IMR-90 (cell line): Measurements from ENCODE around the gene FRK. TPM values are rescaled to one million over a fixed set of nuclear protein-coding genes. Genes with fewer than 3 reads are reported as not detected.

Experiments
- ATAC-seq: fragments of 200-7000 bp; cut with Tn5 transposase; 2 replicates; pipeline ENCODE4 v1.9.1; 2020; ENCODE audit warnings: low read depth, mild to moderate bottlenecking, moderate library complexity
- BruUV-seq: library from RNA; stranded (reverse); fragments of 400-500 nt; replicated peaks from 2 replicates; lab custom pipeline; 2021; lab: Mats Ljungman, UMichigan
- CTCF ChIA-PET: fragments of 300-600 bp; formaldehyde crosslinking; extraction: SDS; loops from one replicate; lab custom pipeline; 2021; ENCODE audit warnings: antibody characterized with exemption; lab: Yijun Ruan, JAX
- POLR2A ChIA-PET: fragments of 300-600 bp; sonication (Branson Sonifier 250); formaldehyde crosslinking; loops from one replicate; lab custom pipeline; 2022; ENCODE audit warnings: antibody characterized with exemption; ENCODE audit not compliant: unreplicated experiment; lab: Charles Lee
- DNase-seq: peaks from one replicate; pipeline ENCODE4 v3.0.0; 2013
- H2AFZ ChIP-seq: replicated peaks from 2 replicates; pipeline ENCODE3; 2013; ENCODE audit warnings: low read length, mild to moderate bottlenecking; ENCODE audit not compliant: poor library complexity
- H2AK5ac ChIP-seq: 2 replicates; pipeline ENCODE4 v1.6.1; 2013; ENCODE audit warnings: low read depth, low read length, inconsistent platforms
- H2AK9ac ChIP-seq: replicated peaks from 2 replicates; pipeline ENCODE3; 2013; ENCODE audit warnings: mild to moderate bottlenecking, low read depth, low read length, moderate library complexity; ENCODE audit not compliant: poor library complexity
- H2BK120ac ChIP-seq: 2 replicates; pipeline ENCODE4 v1.6.1; 2013; ENCODE audit warnings: low read depth, low read length, inconsistent platforms
- H2BK15ac ChIP-seq: 3 replicates; pipeline ENCODE4 v1.6.1; 2013; ENCODE audit warnings: low read depth, low read length, inconsistent platforms
- H2BK20ac ChIP-seq: 2 replicates; pipeline ENCODE4 v1.6.1; 2013; ENCODE audit warnings: low read depth, mild to moderate bottlenecking, inconsistent platforms, low read length, moderate library complexity
- H2BK5ac ChIP-seq: 2 replicates; pipeline ENCODE4 v1.6.1; 2013; ENCODE audit warnings: mild to moderate bottlenecking, low read depth, low read length, inconsistent platforms; ENCODE audit not compliant: poor library complexity, severe bottlenecking
- H3K14ac ChIP-seq: replicated peaks from 2 replicates; pipeline ENCODE4 v1.6.1; 2013; ENCODE audit warnings: low read depth, low read length, inconsistent platforms
- H3K18ac ChIP-seq: 2 replicates; pipeline ENCODE4 v1.6.1; 2013; ENCODE audit warnings: low read depth, low read length, control low read depth
- H3K23ac ChIP-seq: 2 replicates; pipeline ENCODE4 v1.6.1; 2013; ENCODE audit warnings: low read depth, low read length, inconsistent platforms
- H3K27ac ChIP-seq: 2 replicates; pipeline ENCODE4 v1.5.1; 2013; ENCODE audit warnings: mild to moderate bottlenecking, control low read depth, low read length; ENCODE audit not compliant: insufficient read depth
- H3K27me3 ChIP-seq: 2 replicates; pipeline ENCODE4 v1.6.1; 2013; ENCODE audit warnings: low read length; ENCODE audit not compliant: control insufficient read depth, insufficient read depth
- H3K36me3 ChIP-seq: 2 replicates; pipeline ENCODE4 v1.6.1; 2013; ENCODE audit warnings: low read length, mixed read lengths; ENCODE audit not compliant: control insufficient read depth, insufficient read depth
- H3K4ac ChIP-seq: 2 replicates; pipeline ENCODE4 v1.6.1; 2013; ENCODE audit warnings: low read depth, low read length, inconsistent platforms
- H3K4me1 ChIP-seq: 2 replicates; pipeline ENCODE4 v1.6.1; 2013; ENCODE audit warnings: low read length, mixed read lengths; ENCODE audit not compliant: control insufficient read depth, insufficient read depth
- H3K4me2 ChIP-seq: 2 replicates; pipeline ENCODE4 v1.6.1; 2013; ENCODE audit warnings: low read depth, mild to moderate bottlenecking, control low read depth, low read length, moderate library complexity
- H3K4me3 ChIP-seq: 2 replicates; pipeline ENCODE4 v1.5.1; 2013; ENCODE audit warnings: low read depth, mild to moderate bottlenecking, control low read depth, low read length, moderate library complexity; ENCODE audit not compliant: insufficient read depth
- H3K56ac ChIP-seq: 2 replicates; pipeline ENCODE4 v1.6.1; 2013; ENCODE audit warnings: low read length, inconsistent platforms; ENCODE audit not compliant: insufficient read depth; ENCODE audit errors: extremely low read depth
- H3K79me1 ChIP-seq, 2 experiments: 2 replicates each; pipeline ENCODE4 v1.6.1; 2013; ENCODE audit warnings: low read length in 2 of 2, inconsistent platforms in 1 of 2, low read depth in 1 of 2
- H3K9ac ChIP-seq: 2 replicates; pipeline ENCODE4 v1.6.1; 2013; ENCODE audit warnings: low read depth, low read length, control low read depth
- H3K9me1 ChIP-seq: 2 replicates; pipeline ENCODE4 v1.6.1; 2013; ENCODE audit warnings: low read length, inconsistent platforms; ENCODE audit not compliant: insufficient read depth
- H3K9me3 ChIP-seq: 2 replicates; pipeline ENCODE4 v1.6.1; 2013; ENCODE audit warnings: low read length; ENCODE audit not compliant: control insufficient read depth, insufficient read depth
- H4K20me1 ChIP-seq: 2 replicates; pipeline ENCODE4 v1.6.1; 2013; ENCODE audit warnings: low read length, inconsistent platforms; ENCODE audit not compliant: insufficient read depth
- H4K5ac ChIP-seq: 2 replicates; pipeline ENCODE4 v1.6.1; 2013; ENCODE audit warnings: mild to moderate bottlenecking, low read depth, low read length, control low read depth
- H4K8ac ChIP-seq, 2 experiments: 2 replicates each; pipeline ENCODE4 v1.6.1; 2013; ENCODE audit warnings: low read depth in 2 of 2, low read length in 2 of 2, control low read depth in 1 of 2, inconsistent platforms in 1 of 2
- H4K91ac ChIP-seq: 2 replicates; pipeline ENCODE4 v1.6.1; 2013; ENCODE audit warnings: low read depth, low read length, inconsistent platforms; ENCODE audit not compliant: insufficient read depth
- BHLHE40 ChIP-seq: fragments of 150-350 bp; IDR thresholded peaks from 2 replicates; pipeline ENCODE4 v1.6.1; 2016; ENCODE audit warnings: mild to moderate bottlenecking, low read depth, low read length
- CEBPB ChIP-seq: IDR thresholded peaks from 2 replicates; pipeline ENCODE4 v1.6.1; 2012; ENCODE audit warnings: low read depth, low read length, improper control_type of control experiment
- CHD1 ChIP-seq: IDR thresholded peaks from 2 replicates; pipeline ENCODE4 v1.6.1; 2012; ENCODE audit warnings: low read depth, low read length, improper control_type of control experiment
- CTCF ChIP-seq: conservative IDR thresholded peaks from 2 replicates; pipeline ENCODE4 v1.5.1; 2012; ENCODE audit warnings: mild to moderate bottlenecking, low read depth, low read length, improper control_type of control experiment
- FOS ChIP-seq: fragments of 150-350 bp; IDR thresholded peaks from 2 replicates; pipeline ENCODE4 v1.6.1; 2016; ENCODE audit warnings: low read depth, low read length
- MAFK ChIP-seq: IDR thresholded peaks from 2 replicates; pipeline ENCODE4 v1.6.1; 2012; ENCODE audit warnings: low read depth, low read length, improper control_type of control experiment
- MAZ ChIP-seq: IDR thresholded peaks from 2 replicates; pipeline ENCODE4 v1.6.1; 2012; ENCODE audit warnings: low read depth, mild to moderate bottlenecking, low read length, improper control_type of control experiment, moderate library complexity, borderline replicate concordance
- MXI1 ChIP-seq: IDR thresholded peaks from 2 replicates; pipeline ENCODE4 v1.6.1; 2012; ENCODE audit warnings: low read depth, mild to moderate bottlenecking, low read length, moderate library complexity, borderline replicate concordance
- NFE2L2 ChIP-seq: fragments of 150-350 bp; IDR thresholded peaks from 2 replicates; pipeline ENCODE4 v1.6.1; 2016; ENCODE audit warnings: low read depth, mild to moderate bottlenecking, low read length
- POLR2A ChIP-seq: IDR thresholded peaks from 2 replicates; pipeline ENCODE4 v1.6.1; 2012; ENCODE audit warnings: mild to moderate bottlenecking, low read depth, low read length
- RAD21 ChIP-seq: IDR thresholded peaks from 2 replicates; pipeline ENCODE4 v1.6.1; 2012; ENCODE audit warnings: low read length, improper control_type of control experiment
- RFX5 ChIP-seq: IDR thresholded peaks from 2 replicates; pipeline ENCODE4 v1.8.0; 2012; ENCODE audit warnings: low read depth, mild to moderate bottlenecking, low read length, moderate library complexity
- WGBS, 2 experiments: methylation state at CpG; one replicate each; pipeline versions ENCODE4 v1.1.5 to v1.1.7; 2013; ENCODE audit warnings: missing lambda C conversion rate in 2 of 2; ENCODE audit not compliant: insufficient read length in 1 of 2; ENCODE audit errors: extremely low coverage in 2 of 2; 5-methylcytosine and 5-hydroxymethylcytosine counted together
- dilution Hi-C: fragments of 300-500 bp; cut with HindIII; formaldehyde crosslinking; loops from one replicate; pipeline ENCODE4 v1.14.3; 2018; ENCODE audit warnings: low sequenced_read_pairs; ENCODE audit not compliant: unreplicated experiment
- in situ Hi-C: fragments of 300-500 bp; cut with MboI; formaldehyde crosslinking; loops from 3 replicates; pipeline ENCODE4 v1.14.3; 2019; ENCODE audit warnings: low sequenced_read_pairs, inconsistent platforms, mixed read lengths
- intact Hi-C: fragments of 100-400 bp; cut with micrococcal nuclease; formaldehyde crosslinking; loops from 2 replicates; pipeline ENCODE4 v1.10.0; 2022
- polyA plus RNA-seq, 3 experiments: library from polyadenylated mRNA; depleted of rRNA; stranded (reverse); fragments of >200 nt; gene quantifications; 2 replicates each; pipeline ENCODE4 v1.2.3, GENCODE V29; 2012; ENCODE audit warnings: low replicate concordance in 1 of 3
- total RNA-seq: library from RNA; depleted of rRNA; stranded (reverse); fragments of >200 nt; gene quantifications from 2 replicates; pipeline ENCODE4 v1.2.3, GENCODE V29; 2012
- TF ChIP-seq, protein P1 (sequence below): fragments of 150-350 bp; IDR thresholded peaks from 2 replicates; pipeline ENCODE4 v1.6.1; 2017; ENCODE audit warnings: mild to moderate bottlenecking, antibody characterized with exemption, low read length, low read depth
- TF ChIP-seq, protein P2 (sequence below): fragments of 150-350 bp; IDR thresholded peaks from 2 replicates; pipeline ENCODE4 v1.6.1; 2016; ENCODE audit warnings: low read depth, mild to moderate bottlenecking, low read length, moderate library complexity, borderline replicate concordance

Gene FRK
- total and polyA plus RNA-seq, 2 of the 4 experiments (the other 2 are of a cell fraction): under 0.01 to 0.02 TPM

DNA sequence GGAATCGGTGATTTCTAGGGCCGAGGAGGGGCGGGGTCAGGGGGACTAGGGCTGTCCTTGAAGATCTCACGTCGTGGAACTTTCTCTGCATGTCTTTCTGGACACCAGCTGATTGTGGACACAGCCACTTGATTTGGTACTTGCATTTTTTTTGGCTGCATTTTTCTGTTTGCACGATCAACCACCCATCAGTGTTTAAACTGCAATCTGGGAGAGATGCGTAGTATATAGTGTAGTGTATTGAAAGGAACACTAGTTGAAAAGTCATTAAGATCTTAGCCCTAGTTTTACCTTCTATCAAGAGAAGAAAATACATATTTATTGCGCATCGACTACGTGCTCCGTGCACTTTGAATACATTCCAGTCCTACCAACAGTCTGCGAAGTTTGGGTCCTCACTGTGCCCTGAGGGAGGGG, 40.6 kb upstream of the FRK start:
- Histone ChIP-seq H3K36me3 (no peaks in the 10 kb centered on the region), H3K4me3 (peak overlapping the region; percentile 89), H4K91ac (no peak overlapping the region), H3K4ac (peak overlapping the region; percentile 31; the same call in 1 of the 2 replicates), H3K23ac (peak overlapping the region; percentile 47), H2BK5ac (peak overlapping the region; percentile 19), H3K9me1 (no peaks in the 10 kb centered on the region), H3K56ac (no peak overlapping the region), H4K5ac (no peak overlapping the region), H3K27ac (peak overlapping the region; percentile 73; the same call in 1 of the 2 replicates), H4K20me1 (no peaks in the 10 kb centered on the region), H3K27me3 (no peaks in the 10 kb centered on the region), H2AFZ (peak overlapping the region; percentile 100), H2BK15ac (no peak overlapping the region; the same call in 2 of the 3 replicates), H3K4me2 (peak overlapping the region; percentile 96), H3K9ac (peak overlapping the region; percentile 81), H2BK20ac (no peak overlapping the region), H3K9me3 (no peaks in the 10 kb centered on the region; the same call in 1 of the 2 replicates), H3K14ac (peak overlapping the region; percentile 71), H3K4me1 (peaks cover 15% of the 10 kb centered on the region), H2AK5ac (peak overlapping the region; percentile 77; the same call in 1 of the 2 replicates), H2BK120ac (no peak overlapping the region), H2AK9ac (no peak overlapping the region), H4K8ac (peak overlapping the region in 1 of 2 experiments; percentile 55; a peak in 2 of 4 replicates), H3K79me1 (peaks cover 20 to 22% of the 10 kb centered on the region in 2 experiments; a peak in 3 of 4 replicates), H3K18ac (no peak overlapping the region; the same call in 1 of the 2 replicates)
- BruUV-seq: no TSS peak
- no CpG with 5 or more reads among the region's 12 CpGs for WGBS, 2 experiments
- ChIA-PET CTCF (interaction anchor here (0.6 to 1.5 kb wide), 4 partner anchors 9 to 92 kb away, joined by 3 to 11 read pairs (median 6); no protein-coding TSS in a partner anchor), POLR2A (interaction anchor here (1.1 kb wide), 1 partner anchor 92 kb away, joined by 4 read pairs; no protein-coding TSS in a partner anchor)
- TF ChIP-seq RAD21: no peak
- no peak for TF ChIP-seq RFX5
- no peak for TF ChIP-seq BHLHE40
- no peak for TF ChIP-seq NFE2L2
- TF ChIP-seq, protein P1, sequence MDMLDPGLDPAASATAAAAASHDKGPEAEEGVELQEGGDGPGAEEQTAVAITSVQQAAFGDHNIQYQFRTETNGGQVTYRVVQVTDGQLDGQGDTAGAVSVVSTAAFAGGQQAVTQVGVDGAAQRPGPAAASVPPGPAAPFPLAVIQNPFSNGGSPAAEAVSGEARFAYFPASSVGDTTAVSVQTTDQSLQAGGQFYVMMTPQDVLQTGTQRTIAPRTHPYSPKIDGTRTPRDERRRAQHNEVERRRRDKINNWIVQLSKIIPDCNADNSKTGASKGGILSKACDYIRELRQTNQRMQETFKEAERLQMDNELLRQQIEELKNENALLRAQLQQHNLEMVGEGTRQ: no peak
- TF ChIP-seq MAZ: no peak
- TF ChIP-seq POLR2A: no peak
- TF ChIP-seq, protein P2, sequence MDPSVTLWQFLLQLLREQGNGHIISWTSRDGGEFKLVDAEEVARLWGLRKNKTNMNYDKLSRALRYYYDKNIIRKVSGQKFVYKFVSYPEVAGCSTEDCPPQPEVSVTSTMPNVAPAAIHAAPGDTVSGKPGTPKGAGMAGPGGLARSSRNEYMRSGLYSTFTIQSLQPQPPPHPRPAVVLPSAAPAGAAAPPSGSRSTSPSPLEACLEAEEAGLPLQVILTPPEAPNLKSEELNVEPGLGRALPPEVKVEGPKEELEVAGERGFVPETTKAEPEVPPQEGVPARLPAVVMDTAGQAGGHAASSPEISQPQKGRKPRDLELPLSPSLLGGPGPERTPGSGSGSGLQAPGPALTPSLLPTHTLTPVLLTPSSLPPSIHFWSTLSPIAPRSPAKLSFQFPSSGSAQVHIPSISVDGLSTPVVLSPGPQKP: no peak
- no peak for TF ChIP-seq CTCF
- no peak for TF ChIP-seq MAFK
- TF ChIP-seq CEBPB: no peak
- no peak for TF ChIP-seq MXI1
- no peak for TF ChIP-seq CHD1
- TF ChIP-seq FOS: no peak
- intact Hi-C loops: no loop called here
- dilution Hi-C loops: no loop called here
- ATAC-seq (peak; percentile 1), DNase-seq (no peak)
- in situ Hi-C loops: no loop called here
